IMR-90 (cell line): ENCODE measurements around the gene UPK3A.

ENCODE experiments used
- BHLHE40 ChIP-seq: fragments of 150-350 bp; IDR thresholded peaks from 2 replicates; pipeline ENCODE4 v1.6.1; 2016; ENCODE audit warnings: mild to moderate bottlenecking, low read depth, low read length
- CEBPB ChIP-seq: IDR thresholded peaks from 2 replicates; pipeline ENCODE4 v1.6.1; 2012; ENCODE audit warnings: low read depth, low read length, improper control_type of control experiment
- CHD1 ChIP-seq: IDR thresholded peaks from 2 replicates; pipeline ENCODE4 v1.6.1; 2012; ENCODE audit warnings: low read depth, low read length, improper control_type of control experiment
- MAFK ChIP-seq: IDR thresholded peaks from 2 replicates; pipeline ENCODE4 v1.6.1; 2012; ENCODE audit warnings: low read depth, low read length, improper control_type of control experiment
- MAZ ChIP-seq: IDR thresholded peaks from 2 replicates; pipeline ENCODE4 v1.6.1; 2012; ENCODE audit warnings: low read depth, mild to moderate bottlenecking, low read length, improper control_type of control experiment, moderate library complexity, borderline replicate concordance
- MXI1 ChIP-seq: IDR thresholded peaks from 2 replicates; pipeline ENCODE4 v1.6.1; 2012; ENCODE audit warnings: low read depth, mild to moderate bottlenecking, low read length, moderate library complexity, borderline replicate concordance
- POLR2A ChIP-seq: IDR thresholded peaks from 2 replicates; pipeline ENCODE4 v1.6.1; 2012; ENCODE audit warnings: mild to moderate bottlenecking, low read depth, low read length
- RAD21 ChIP-seq: IDR thresholded peaks from 2 replicates; pipeline ENCODE4 v1.6.1; 2012; ENCODE audit warnings: low read length, improper control_type of control experiment
- RFX5 ChIP-seq: IDR thresholded peaks from 2 replicates; pipeline ENCODE4 v1.8.0; 2012; ENCODE audit warnings: low read depth, mild to moderate bottlenecking, low read length, moderate library complexity
- TF ChIP-seq, protein P1 (sequence below): conservative IDR thresholded peaks from 2 replicates; pipeline ENCODE4 v1.5.1; 2012; ENCODE audit warnings: mild to moderate bottlenecking, low read depth, low read length, improper control_type of control experiment
- TF ChIP-seq, protein P2 (sequence below): fragments of 150-350 bp; IDR thresholded peaks from 2 replicates; pipeline ENCODE4 v1.6.1; 2016; ENCODE audit warnings: low read depth, mild to moderate bottlenecking, low read length, moderate library complexity, borderline replicate concordance
- TF ChIP-seq, protein P3 (sequence below): fragments of 150-350 bp; IDR thresholded peaks from 2 replicates; pipeline ENCODE4 v1.6.1; 2017; ENCODE audit warnings: mild to moderate bottlenecking, antibody characterized with exemption, low read length, low read depth

DNA sequence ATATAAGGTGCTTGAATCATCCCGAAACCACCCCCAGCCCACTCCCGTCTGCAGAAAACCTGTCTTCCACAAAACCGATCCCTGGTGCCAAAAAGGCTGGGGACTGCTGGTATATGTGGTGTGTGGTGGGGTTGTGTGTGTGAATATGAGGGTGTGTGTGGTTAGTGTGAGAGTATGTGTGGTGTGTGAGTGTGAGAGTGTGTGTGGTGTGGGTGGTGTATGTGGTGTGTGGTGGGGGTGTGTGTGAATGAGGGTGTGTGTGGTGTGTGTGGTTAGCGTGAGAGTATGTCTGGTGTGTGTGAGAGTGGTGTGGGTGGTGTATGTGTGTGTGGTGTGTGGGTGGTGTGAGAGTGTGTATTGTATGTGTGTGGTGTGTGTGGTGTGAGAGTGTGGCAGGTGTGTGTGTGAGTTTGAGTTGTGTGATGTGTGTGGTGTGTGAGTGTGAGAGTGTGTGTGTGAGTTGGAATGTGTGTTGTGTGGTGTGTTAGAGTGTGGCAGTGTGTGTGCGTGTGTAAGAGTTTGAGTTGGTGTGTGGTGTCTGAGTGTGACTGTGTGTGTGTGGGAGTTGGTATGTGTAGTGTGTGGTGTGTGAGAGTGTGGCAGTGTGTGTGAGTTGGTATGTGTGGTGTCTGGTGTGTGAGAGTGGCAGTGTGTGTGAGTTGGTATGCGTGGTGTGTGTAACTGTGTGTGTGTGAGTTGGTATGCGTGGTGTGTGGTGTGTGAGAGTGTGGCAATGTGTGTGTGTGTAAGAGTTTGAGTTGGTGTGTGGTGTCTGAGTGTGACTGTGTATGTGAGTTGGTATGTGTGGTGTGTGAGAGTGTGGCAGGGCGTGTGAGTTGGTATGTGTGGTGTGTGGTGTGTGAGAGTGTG lies 6.5 kb downstream of the UPK3A start:
- TF ChIP-seq, protein P1, sequence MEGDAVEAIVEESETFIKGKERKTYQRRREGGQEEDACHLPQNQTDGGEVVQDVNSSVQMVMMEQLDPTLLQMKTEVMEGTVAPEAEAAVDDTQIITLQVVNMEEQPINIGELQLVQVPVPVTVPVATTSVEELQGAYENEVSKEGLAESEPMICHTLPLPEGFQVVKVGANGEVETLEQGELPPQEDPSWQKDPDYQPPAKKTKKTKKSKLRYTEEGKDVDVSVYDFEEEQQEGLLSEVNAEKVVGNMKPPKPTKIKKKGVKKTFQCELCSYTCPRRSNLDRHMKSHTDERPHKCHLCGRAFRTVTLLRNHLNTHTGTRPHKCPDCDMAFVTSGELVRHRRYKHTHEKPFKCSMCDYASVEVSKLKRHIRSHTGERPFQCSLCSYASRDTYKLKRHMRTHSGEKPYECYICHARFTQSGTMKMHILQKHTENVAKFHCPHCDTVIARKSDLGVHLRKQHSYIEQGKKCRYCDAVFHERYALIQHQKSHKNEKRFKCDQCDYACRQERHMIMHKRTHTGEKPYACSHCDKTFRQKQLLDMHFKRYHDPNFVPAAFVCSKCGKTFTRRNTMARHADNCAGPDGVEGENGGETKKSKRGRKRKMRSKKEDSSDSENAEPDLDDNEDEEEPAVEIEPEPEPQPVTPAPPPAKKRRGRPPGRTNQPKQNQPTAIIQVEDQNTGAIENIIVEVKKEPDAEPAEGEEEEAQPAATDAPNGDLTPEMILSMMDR = no peak
- TF ChIP-seq CHD1 (no peak), MAZ (no peak), MAFK (no peak), RFX5 (no peak), CEBPB (no peak), BHLHE40 (no peak), RAD21 (no peak), MXI1 (no peak), POLR2A (no peak)
- TF ChIP-seq, protein P2, sequence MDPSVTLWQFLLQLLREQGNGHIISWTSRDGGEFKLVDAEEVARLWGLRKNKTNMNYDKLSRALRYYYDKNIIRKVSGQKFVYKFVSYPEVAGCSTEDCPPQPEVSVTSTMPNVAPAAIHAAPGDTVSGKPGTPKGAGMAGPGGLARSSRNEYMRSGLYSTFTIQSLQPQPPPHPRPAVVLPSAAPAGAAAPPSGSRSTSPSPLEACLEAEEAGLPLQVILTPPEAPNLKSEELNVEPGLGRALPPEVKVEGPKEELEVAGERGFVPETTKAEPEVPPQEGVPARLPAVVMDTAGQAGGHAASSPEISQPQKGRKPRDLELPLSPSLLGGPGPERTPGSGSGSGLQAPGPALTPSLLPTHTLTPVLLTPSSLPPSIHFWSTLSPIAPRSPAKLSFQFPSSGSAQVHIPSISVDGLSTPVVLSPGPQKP = no peak
- TF ChIP-seq, protein P3, sequence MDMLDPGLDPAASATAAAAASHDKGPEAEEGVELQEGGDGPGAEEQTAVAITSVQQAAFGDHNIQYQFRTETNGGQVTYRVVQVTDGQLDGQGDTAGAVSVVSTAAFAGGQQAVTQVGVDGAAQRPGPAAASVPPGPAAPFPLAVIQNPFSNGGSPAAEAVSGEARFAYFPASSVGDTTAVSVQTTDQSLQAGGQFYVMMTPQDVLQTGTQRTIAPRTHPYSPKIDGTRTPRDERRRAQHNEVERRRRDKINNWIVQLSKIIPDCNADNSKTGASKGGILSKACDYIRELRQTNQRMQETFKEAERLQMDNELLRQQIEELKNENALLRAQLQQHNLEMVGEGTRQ = no peak
